Thymus (tissue), 11 donors: ENCODE results near the gene FAM53C. TPM values are rescaled to one million over a fixed set of nuclear protein-coding genes. Genes with fewer than 3 reads are reported as not detected.
A peak's percentile ranks its signal among the peaks of the same experiment; 100 is the strongest.

Source experiments
- DNase-seq, 9 donors: peaks; one replicate each; pipeline ENCODE4 v3.0.0-alpha.2; 2013; ENCODE audit warnings: low spot score in 9 of 9, low read depth in 6 of 9, missing footprints in 1 of 9
- H3K27ac ChIP-seq, 2 donors: one replicate each; pipeline ENCODE4 v1.5.1; 2013; ENCODE audit warnings: control low read depth in 1 of 2, low read depth in 1 of 2, low read length in 1 of 2, mild to moderate bottlenecking in 1 of 2, moderate library complexity in 1 of 2
- H3K27me3 ChIP-seq, 2 donors: one replicate each; pipeline ENCODE4 v1.5.1; 2013; ENCODE audit warnings: low read length in 1 of 2; ENCODE audit not compliant: control insufficient read depth in 2 of 2, insufficient read depth in 1 of 2
- H3K36me3 ChIP-seq, 2 donors: one replicate each; pipeline ENCODE4 v1.5.1; 2013; ENCODE audit warnings: low read length in 1 of 2, mild to moderate bottlenecking in 1 of 2, moderate library complexity in 1 of 2; ENCODE audit not compliant: control insufficient read depth in 2 of 2, insufficient read depth in 2 of 2
- H3K4me1 ChIP-seq, 2 donors: one replicate each; pipeline ENCODE4 v1.5.1; 2013; ENCODE audit warnings: low read length in 2 of 2; ENCODE audit not compliant: control insufficient read depth in 2 of 2, insufficient read depth in 2 of 2
- H3K4me3 ChIP-seq, 2 donors: one replicate each; pipeline ENCODE4 v1.5.1; 2013; ENCODE audit warnings: low read length in 2 of 2, control low read depth in 1 of 2, mild to moderate bottlenecking in 1 of 2
- H3K9me3 ChIP-seq, 2 donors: one replicate each; pipeline ENCODE4 v1.5.1; 2013; ENCODE audit warnings: low read length in 1 of 2, mild to moderate bottlenecking in 1 of 2; ENCODE audit not compliant: control insufficient read depth in 2 of 2, insufficient read depth in 1 of 2
- WGBS: extraction: QIAGEN DNeasy Blood & Tissue Kit; methylation state at CpG from one replicate; pipeline ENCODE4 v1.1.7; 2013; 5-methylcytosine and 5-hydroxymethylcytosine counted together
- polyA plus RNA-seq: library from polyadenylated mRNA; stranded (reverse); fragments of 200-250 nt; gene quantifications from one replicate; pipeline ENCODE4 v1.2.3, GENCODE V29; 2013
- total RNA-seq: library from RNA; stranded (reverse); fragments of 120-200 nt; gene quantifications from one replicate; pipeline ENCODE4 v1.2.4, GENCODE V29; 2013
- donor health status: healthy.

The FAM53C gene
- total and polyA plus RNA-seq, 2 donors = 16.7 TPM

- H3K27me3 ChIP-seq = no peaks in the 10 kb centered on the region
- peak within 1 kb of the TSS in 1 of 2 donors; percentile 60 for H3K27ac ChIP-seq
- under 1% methylated on average over 55 of the region's 55 CpGs for WGBS
- H3K9me3 ChIP-seq = peaks cover 0 to 3% of the 10 kb centered on the region in 2 donors
- peak; percentile 90 to 99 (median 97) for DNase-seq
- peaks cover 8% of the 10 kb centered on the region in 2 donors for H3K36me3 ChIP-seq
- H3K4me1 ChIP-seq = peaks cover 21 to 36% of the 10 kb centered on the region in 2 donors
- H3K4me3 ChIP-seq = peak within 1 kb of the TSS; percentile 59 to 65
Observed at GRCh38 chr5:138331449-138332368, 6.4 kb upstream of the FAM53C start, which contains the start of gene CDC25C. CDC25C (minus strand) TSS chr5:138331804; CDS start chr5:138331180, 624 bp downstream.

DNA sequence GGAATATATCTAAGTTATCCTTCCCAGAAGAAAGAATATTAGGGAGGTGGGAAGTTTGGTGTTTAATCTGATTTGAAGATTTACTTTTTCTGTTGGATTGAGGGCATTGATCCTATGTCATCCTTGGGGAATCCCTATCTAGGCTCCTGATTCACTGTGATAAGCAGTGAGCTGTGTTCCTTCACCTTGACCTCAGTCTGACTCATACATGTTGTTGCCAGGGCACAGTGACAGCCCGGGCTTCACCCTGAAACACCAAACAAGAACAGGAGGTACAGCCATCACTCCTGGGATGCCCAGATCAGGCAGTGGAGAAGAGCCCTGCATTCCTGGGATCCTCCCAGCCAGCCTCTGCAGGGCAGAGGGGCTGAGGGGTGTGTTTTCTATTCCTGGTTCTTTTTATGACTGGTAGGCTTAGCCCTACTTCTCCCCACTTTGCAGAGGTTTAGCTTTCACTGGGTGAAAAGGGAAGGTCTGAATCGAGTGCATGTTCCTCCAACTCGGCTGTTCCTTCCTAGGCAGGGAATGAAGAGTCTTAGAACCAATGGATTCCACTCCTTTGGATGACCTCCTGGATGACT is 3.1 kb upstream of the FAM53C start:
- peaks cover 0 to 4% of the 10 kb centered on the region in 2 donors for H3K9me3 ChIP-seq

GRCh38 chr5:138336952-138337684 is 948 bp upstream of the FAM53C start:
- Histone ChIP-seq H3K36me3 (peaks cover 7 to 11% of the 10 kb centered on the region in 2 donors), H3K27ac (peak overlapping the region; percentile 88 to 96), H3K4me1 (peaks cover 29 to 49% of the 10 kb centered on the region in 2 donors), H3K4me3 (peak overlapping the region; percentile 72 to 75), H3K27me3 (no peaks in the 10 kb centered on the region), H3K9me3 (peaks cover 0 to 4% of the 10 kb centered on the region in 2 donors)
- WGBS = 24% methylated on average over 13 of the region's 13 CpGs
- peak in 4 of 9 donors; percentile 21 to 85 (median 68) for DNase-seq

More for the DNA sequence above, 3.1 kb upstream of the FAM53C start:
- peak overlapping the region; percentile 68 to 88 for H3K27ac ChIP-seq
- H3K36me3 ChIP-seq = no peaks in the 10 kb centered on the region
- H3K4me1 ChIP-seq = peaks cover 31 to 58% of the 10 kb centered on the region in 2 donors
- 96% methylated on average over 3 of the region's 3 CpGs for WGBS
- no peak for DNase-seq
- no peaks in the 10 kb centered on the region for H3K27me3 ChIP-seq
- H3K4me3 ChIP-seq = no peak overlapping the region

- peaks cover 8 to 20% of the 10 kb centered on the region in 2 donors for H3K36me3 ChIP-seq
- H3K9me3 ChIP-seq = peaks cover 0 to 4% of the 10 kb centered on the region in 2 donors
- peak overlapping the region; percentile 88 to 96 for H3K27ac ChIP-seq
- H3K4me3 ChIP-seq = peak overlapping the region; percentile 72 to 75
- H3K27me3 ChIP-seq = no peaks in the 10 kb centered on the region
- H3K4me1 ChIP-seq = peaks cover 29 to 44% of the 10 kb centered on the region in 2 donors
- peak in 1 of 9 donors; percentile 27 for DNase-seq
- under 1% methylated on average over 22 of the region's 22 CpGs for WGBS
Observed at GRCh38 chr5:138338411-138339090, 485 bp downstream of the FAM53C start.

- Histone ChIP-seq H3K27me3 (no peaks in the 10 kb centered on the region), H3K4me1 (peaks cover 29 to 44% of the 10 kb centered on the region in 2 donors), H3K36me3 (peaks cover 13 to 25% of the 10 kb centered on the region in 2 donors), H3K4me3 (peak overlapping the region; percentile 72 to 75), H3K27ac (peak overlapping the region; percentile 80 to 88), H3K9me3 (peaks cover 0 to 4% of the 10 kb centered on the region in 2 donors)
- peak in 1 of 9 donors; percentile 52 for DNase-seq
- WGBS = 25% methylated on average over 7 of the region's 7 CpGs
Observed at GRCh38 chr5:138339091-138339456, 1.0 kb downstream of the FAM53C start.

- Histone ChIP-seq H3K9me3 (peaks cover 0 to 4% of the 10 kb centered on the region in 2 donors), H3K4me1 (peaks cover 29 to 44% of the 10 kb centered on the region in 2 donors), H3K27me3 (no peaks in the 10 kb centered on the region), H3K4me3 (peak overlapping the region; percentile 72 to 75), H3K27ac (peak overlapping the region in 1 of 2 donors; percentile 88), H3K36me3 (peaks cover 17 to 29% of the 10 kb centered on the region in 2 donors)
- DNase-seq = peak in 2 of 9 donors; percentile 27 to 50
- WGBS = 20% methylated on average over 2 of the region's 2 CpGs
Observed at GRCh38 chr5:138339464-138339863, 1.4 kb downstream of the FAM53C start.

GRCh38 chr5:138340008-138340407 is 1.9 kb downstream of the FAM53C start:
- Histone ChIP-seq H3K36me3 (peaks cover 22 to 34% of the 10 kb centered on the region in 2 donors), H3K4me3 (peak overlapping the region; percentile 72 to 75), H3K27ac (peak overlapping the region in 1 of 2 donors; percentile 43), H3K9me3 (peaks cover 0 to 4% of the 10 kb centered on the region in 2 donors), H3K27me3 (no peaks in the 10 kb centered on the region), H3K4me1 (peaks cover 26 to 42% of the 10 kb centered on the region in 2 donors)
- DNase-seq = no peak
- 94% methylated on average over 3 of the region's 3 CpGs for WGBS

- peaks cover 3% of the 10 kb centered on the region in 2 donors for H3K4me1 ChIP-seq
- H3K4me3 ChIP-seq = no peak overlapping the region
- no peaks in the 10 kb centered on the region for H3K27me3 ChIP-seq
- whole genome bisulfite sequencing = 98% methylated on average over 32 of the region's 32 CpGs
- peaks cover 66 to 81% of the 10 kb centered on the region in 2 donors for H3K36me3 ChIP-seq
- H3K9me3 ChIP-seq = no peaks in the 10 kb centered on the region
- DNase-seq = no peak
- no peak overlapping the region for H3K27ac ChIP-seq
Observed at GRCh38 chr5:138344887-138345622, 7.0 kb downstream of the FAM53C start.
